ENCODE measurements around the gene UBXN6.
A peak's percentile ranks its signal among the peaks of the same experiment; 100 is the strongest.

UBXN6 gene

DNA sequence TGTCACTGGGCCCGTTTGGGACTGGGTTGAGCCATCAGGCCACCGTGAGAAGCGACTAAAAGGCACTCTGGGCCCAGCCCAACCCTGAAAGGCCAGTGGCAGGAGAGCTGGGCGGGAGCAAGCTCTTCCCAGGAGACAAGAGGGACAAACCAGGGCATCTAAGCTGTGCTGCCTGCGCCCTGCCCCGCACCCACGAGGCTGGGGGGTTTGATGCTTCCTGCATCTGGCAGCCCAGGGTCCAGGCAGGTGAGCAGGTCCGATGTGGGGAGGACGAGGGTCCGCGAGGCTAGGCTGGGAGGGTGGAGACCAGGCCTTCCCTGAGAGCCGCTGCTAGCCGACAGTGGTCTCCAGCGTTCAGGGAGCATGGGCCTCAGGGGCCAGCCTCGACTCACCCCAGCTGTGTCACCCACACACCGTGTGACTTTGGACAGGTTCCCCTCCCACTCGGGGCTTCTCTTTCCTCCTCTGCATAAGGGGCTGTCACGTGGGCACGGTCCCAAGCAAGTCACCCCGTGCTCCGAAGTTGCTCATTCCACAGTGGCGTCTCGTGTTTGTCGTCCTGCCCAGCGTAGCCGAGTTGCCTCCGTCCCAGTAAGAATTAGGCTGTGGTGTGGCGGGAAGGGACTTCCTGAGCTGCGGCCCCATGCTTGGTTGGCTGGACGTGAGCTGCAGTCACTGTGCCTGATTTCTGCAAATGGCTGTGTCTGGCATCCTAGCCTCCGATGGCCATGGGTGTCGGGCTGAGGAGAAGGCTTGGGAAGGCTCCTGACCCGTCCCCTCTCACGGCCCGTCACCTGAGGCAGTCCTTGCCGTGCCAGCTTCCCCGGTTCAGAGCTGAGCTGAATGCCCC lies 44.9 kb upstream of the UBXN6 start:
- H3K4me3 ChIP-seq (ENCODE audit: low read depth in 1 of 5, low read length in 5 of 5) = no peak overlapping the region
- peak overlapping the region in 1 of 5 donors; percentile 2 for H3K9ac ChIP-seq (ENCODE audit: low read length in 5 of 5)
- peaks cover 9 to 56% (median 47%) of the 10 kb centered on the region in 5 donors for H3K4me1 ChIP-seq (ENCODE audit: control insufficient read depth in 5 of 5, insufficient read depth in 5 of 5, low read length in 5 of 5)
- H3K27me3 ChIP-seq (ENCODE audit: control insufficient read depth in 5 of 5, insufficient read depth in 4 of 5, low read length in 5 of 5) = no peaks in the 10 kb centered on the region
- peaks cover 0 to 93% (median 79%) of the 10 kb centered on the region in 5 donors for H3K36me3 ChIP-seq (ENCODE audit: control insufficient read depth in 5 of 5, insufficient read depth in 5 of 5, low read length in 5 of 5)
- peak overlapping the region; percentile 65 for H3K27ac ChIP-seq (ENCODE audit: low read depth, low read length)
- H3K9me3 ChIP-seq (ENCODE audit: control insufficient read depth in 5 of 5, low read length in 5 of 5) = no peaks in the 10 kb centered on the region

DNA sequence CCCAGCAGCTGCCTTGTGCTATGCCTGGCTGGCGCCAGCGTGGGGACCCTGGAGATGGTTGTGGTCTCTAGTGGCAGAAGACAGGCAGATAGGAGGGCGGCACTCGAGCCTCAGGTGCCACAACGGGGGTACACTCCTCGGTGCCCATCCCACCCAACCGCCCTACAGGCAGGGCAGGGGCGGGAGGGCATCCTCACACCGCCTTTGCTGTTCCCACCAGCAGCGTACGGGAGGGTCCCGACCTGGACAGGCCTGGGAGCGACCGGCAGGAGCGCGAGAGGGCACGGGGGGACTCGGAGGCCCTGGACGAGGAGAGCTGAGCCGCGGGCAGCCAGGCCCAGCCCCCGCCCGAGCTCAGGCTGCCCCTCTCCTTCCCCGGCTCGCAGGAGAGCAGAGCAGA lies 44.1 kb upstream of the UBXN6 start:
- Histone ChIP-seq H3K27ac (ENCODE audit: low read depth, low read length) (peak overlapping the region; percentile 65), H3K36me3 (ENCODE audit: control insufficient read depth in 5 of 5, insufficient read depth in 5 of 5, low read length in 5 of 5) (peaks cover 0 to 91% (median 76%) of the 10 kb centered on the region in 5 donors), H3K27me3 (ENCODE audit: control insufficient read depth in 5 of 5, insufficient read depth in 4 of 5, low read length in 5 of 5) (no peaks in the 10 kb centered on the region), H3K4me3 (ENCODE audit: low read depth in 1 of 5, low read length in 5 of 5) (no peak overlapping the region), H3K9ac (ENCODE audit: low read length in 5 of 5) (no peak overlapping the region), H3K9me3 (ENCODE audit: control insufficient read depth in 5 of 5, low read length in 5 of 5) (no peaks in the 10 kb centered on the region), H3K4me1 (ENCODE audit: control insufficient read depth in 5 of 5, insufficient read depth in 5 of 5, low read length in 5 of 5) (peaks cover 9 to 48% (median 39%) of the 10 kb centered on the region in 5 donors)

DNA sequence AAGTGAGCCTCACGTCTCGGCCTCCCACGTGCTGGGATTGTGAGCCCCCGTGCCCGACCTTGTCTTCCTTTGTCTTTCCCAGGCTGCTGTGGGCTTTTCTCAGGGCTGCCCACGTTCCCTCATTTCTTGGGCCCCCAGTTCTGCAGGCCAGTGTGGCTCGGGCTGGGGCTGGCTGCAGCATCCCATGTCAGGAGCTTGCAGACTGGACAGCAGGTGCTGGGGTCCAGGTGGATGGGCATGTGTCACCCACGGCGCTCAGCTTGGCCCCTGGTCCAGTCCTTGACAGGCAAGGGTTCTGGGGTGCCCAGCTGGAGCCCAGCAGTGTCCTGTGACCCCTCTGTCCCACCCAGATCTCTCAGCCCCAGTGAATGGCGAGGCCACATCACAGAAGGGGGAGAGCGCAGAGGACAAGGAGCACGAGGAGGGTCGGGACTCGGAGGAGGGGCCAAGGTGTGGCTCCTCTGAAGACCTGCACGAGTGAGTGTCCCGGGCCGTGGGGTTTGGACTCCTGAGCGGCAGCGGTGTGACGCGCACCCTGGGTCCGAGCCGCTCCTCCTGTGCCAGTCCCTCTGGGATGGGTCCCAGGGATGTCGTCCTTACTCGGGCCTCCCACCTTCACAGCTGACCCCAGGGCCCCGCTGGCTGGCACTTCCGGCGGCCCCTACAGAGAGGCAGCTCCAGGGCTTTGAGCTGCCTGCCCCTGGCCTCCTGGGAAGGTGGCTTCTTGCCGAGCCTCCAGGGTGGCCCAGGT lies 43.4 kb upstream of the UBXN6 start:
- Histone ChIP-seq H3K36me3 (ENCODE audit: control insufficient read depth in 5 of 5, insufficient read depth in 5 of 5, low read length in 5 of 5) (peaks cover 0 to 91% (median 80%) of the 10 kb centered on the region in 5 donors), H3K4me3 (ENCODE audit: low read depth in 1 of 5, low read length in 5 of 5) (no peak overlapping the region), H3K9ac (ENCODE audit: low read length in 5 of 5) (no peak overlapping the region), H3K27me3 (ENCODE audit: control insufficient read depth in 5 of 5, insufficient read depth in 4 of 5, low read length in 5 of 5) (no peaks in the 10 kb centered on the region), H3K4me1 (ENCODE audit: control insufficient read depth in 5 of 5, insufficient read depth in 5 of 5, low read length in 5 of 5) (peaks cover 9 to 42% (median 33%) of the 10 kb centered on the region in 5 donors), H3K9me3 (ENCODE audit: control insufficient read depth in 5 of 5, low read length in 5 of 5) (no peaks in the 10 kb centered on the region), H3K27ac (ENCODE audit: low read depth, low read length) (peak overlapping the region; percentile 65)

DNA sequence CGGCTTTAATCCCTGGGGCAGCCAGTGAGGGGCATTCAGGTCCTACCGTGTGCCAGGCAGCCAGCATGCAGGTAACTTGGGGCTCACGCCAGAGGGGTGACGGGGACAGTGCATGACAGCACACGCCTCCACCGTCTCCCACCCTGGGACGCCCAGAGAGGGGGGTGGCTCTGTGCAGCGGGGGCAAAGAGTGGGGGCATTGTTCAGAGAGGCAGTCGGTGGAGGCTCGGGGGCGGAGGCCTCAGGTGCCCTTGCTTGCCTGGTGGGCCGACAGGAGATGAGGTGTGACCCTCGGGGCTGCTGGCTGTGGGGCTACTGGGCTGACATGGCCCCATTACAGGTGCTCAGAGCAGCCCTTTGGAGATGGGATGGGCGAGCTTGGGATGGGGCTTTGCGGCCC lies 42.3 kb upstream of the UBXN6 start:
- no peak overlapping the region for H3K4me3 ChIP-seq (ENCODE audit: low read depth in 1 of 5, low read length in 5 of 5)
- H3K9me3 ChIP-seq (ENCODE audit: control insufficient read depth in 5 of 5, low read length in 5 of 5) = no peaks in the 10 kb centered on the region
- H3K4me1 ChIP-seq (ENCODE audit: control insufficient read depth in 5 of 5, insufficient read depth in 5 of 5, low read length in 5 of 5) = peaks cover 3 to 35% (median 30%) of the 10 kb centered on the region in 5 donors
- H3K27me3 ChIP-seq (ENCODE audit: control insufficient read depth in 5 of 5, insufficient read depth in 4 of 5, low read length in 5 of 5) = no peaks in the 10 kb centered on the region
- no peak overlapping the region for H3K9ac ChIP-seq (ENCODE audit: low read length in 5 of 5)
- no peak overlapping the region for H3K27ac ChIP-seq (ENCODE audit: low read depth, low read length)
- peaks cover 0 to 90% (median 80%) of the 10 kb centered on the region in 5 donors for H3K36me3 ChIP-seq (ENCODE audit: control insufficient read depth in 5 of 5, insufficient read depth in 5 of 5, low read length in 5 of 5)

DNA sequence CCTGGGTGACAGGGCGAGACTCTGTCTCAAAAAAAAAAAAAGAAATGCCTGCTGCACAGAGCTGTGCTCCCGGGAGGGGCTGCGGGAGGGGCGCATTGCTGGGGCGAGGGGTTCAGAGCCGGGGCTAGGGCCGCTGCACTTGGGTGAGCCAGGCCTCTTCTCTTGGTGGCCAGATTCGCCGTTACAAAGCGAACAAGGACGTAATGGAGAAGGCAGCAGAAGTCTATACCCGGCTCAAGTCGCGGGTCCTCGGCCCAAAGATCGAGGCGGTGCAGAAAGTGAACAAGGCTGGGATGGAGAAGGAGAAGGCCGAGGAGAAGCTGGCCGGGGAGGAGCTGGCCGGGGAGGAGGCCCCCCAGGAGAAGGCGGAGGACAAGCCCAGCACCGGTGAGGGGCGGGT lies 41.7 kb upstream of the UBXN6 start:
- peaks cover 0 to 90% (median 80%) of the 10 kb centered on the region in 5 donors for H3K36me3 ChIP-seq (ENCODE audit: control insufficient read depth in 5 of 5, insufficient read depth in 5 of 5, low read length in 5 of 5)
- H3K4me3 ChIP-seq (ENCODE audit: low read depth in 1 of 5, low read length in 5 of 5) = no peak overlapping the region
- H3K9ac ChIP-seq (ENCODE audit: low read length in 5 of 5) = no peak overlapping the region
- peaks cover 3 to 30% (median 25%) of the 10 kb centered on the region in 5 donors for H3K4me1 ChIP-seq (ENCODE audit: control insufficient read depth in 5 of 5, insufficient read depth in 5 of 5, low read length in 5 of 5)
- no peaks in the 10 kb centered on the region for H3K27me3 ChIP-seq (ENCODE audit: control insufficient read depth in 5 of 5, insufficient read depth in 4 of 5, low read length in 5 of 5)
- H3K9me3 ChIP-seq (ENCODE audit: control insufficient read depth in 5 of 5, low read length in 5 of 5) = no peaks in the 10 kb centered on the region
- no peak overlapping the region for H3K27ac ChIP-seq (ENCODE audit: low read depth, low read length)

DNA sequence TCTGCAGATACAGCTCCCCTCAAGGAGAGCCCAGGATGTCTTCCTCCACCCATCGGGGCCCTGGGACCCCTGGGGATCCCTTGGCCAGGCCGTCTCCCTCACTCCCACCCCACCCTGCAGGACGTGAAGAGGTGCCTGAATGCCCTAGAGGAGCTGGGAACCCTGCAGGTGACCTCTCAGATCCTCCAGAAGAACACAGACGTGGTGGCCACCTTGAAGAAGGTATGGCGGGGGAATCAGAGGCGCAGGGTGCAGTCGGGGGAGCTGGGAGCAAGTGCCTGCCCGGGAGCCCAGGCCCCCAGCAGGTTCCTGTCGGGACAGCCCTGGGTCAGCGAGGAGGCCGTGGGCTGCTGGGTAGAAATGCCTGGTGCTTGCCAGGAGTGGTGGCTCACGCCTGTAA lies 41.1 kb upstream of the UBXN6 start:
- Histone ChIP-seq H3K27me3 (ENCODE audit: control insufficient read depth in 5 of 5, insufficient read depth in 4 of 5, low read length in 5 of 5) (no peaks in the 10 kb centered on the region), H3K4me1 (ENCODE audit: control insufficient read depth in 5 of 5, insufficient read depth in 5 of 5, low read length in 5 of 5) (peaks cover 3 to 24% (median 18%) of the 10 kb centered on the region in 5 donors), H3K36me3 (ENCODE audit: control insufficient read depth in 5 of 5, insufficient read depth in 5 of 5, low read length in 5 of 5) (peaks cover 0 to 90% (median 79%) of the 10 kb centered on the region in 5 donors), H3K9me3 (ENCODE audit: control insufficient read depth in 5 of 5, low read length in 5 of 5) (no peaks in the 10 kb centered on the region), H3K27ac (ENCODE audit: low read depth, low read length) (no peak overlapping the region), H3K9ac (ENCODE audit: low read length in 5 of 5) (no peak overlapping the region), H3K4me3 (ENCODE audit: low read depth in 1 of 5, low read length in 5 of 5) (no peak overlapping the region)

DNA sequence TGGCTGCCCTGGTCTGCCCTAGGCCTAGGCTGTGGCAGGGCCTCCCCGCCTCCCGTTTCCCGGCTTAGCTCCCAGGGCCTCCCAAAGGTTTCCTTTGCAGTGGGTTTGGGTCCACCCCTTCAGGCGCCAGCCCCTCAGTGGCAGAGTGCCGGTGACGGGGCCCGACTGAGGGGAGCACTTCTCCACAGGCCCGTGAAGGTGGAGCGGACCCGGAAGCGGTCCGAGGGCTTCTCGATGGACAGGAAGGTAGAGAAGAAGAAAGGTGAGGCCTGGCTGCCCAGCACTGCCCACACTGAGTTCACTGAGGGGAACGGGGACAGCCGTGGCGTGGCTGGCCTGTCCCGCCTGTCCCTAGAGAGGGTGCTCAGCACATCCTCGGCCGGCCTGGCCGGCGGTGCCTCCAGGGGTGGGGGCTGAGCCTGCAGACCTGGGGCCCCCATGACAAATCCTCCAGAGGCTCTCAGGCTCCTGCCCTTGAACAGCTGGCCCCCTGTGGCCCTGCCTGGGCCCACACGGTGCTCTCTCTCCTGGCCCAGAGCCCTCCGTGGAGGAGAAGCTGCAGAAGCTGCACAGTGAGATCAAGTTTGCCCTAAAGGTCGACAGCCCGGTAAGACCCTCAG lies 40.3 kb upstream of the UBXN6 start:
- H3K9ac ChIP-seq (ENCODE audit: low read length in 5 of 5) = no peak overlapping the region
- H3K9me3 ChIP-seq (ENCODE audit: control insufficient read depth in 5 of 5, low read length in 5 of 5) = no peaks in the 10 kb centered on the region
- H3K36me3 ChIP-seq (ENCODE audit: control insufficient read depth in 5 of 5, insufficient read depth in 5 of 5, low read length in 5 of 5) = peaks cover 0 to 90% (median 78%) of the 10 kb centered on the region in 5 donors
- H3K4me3 ChIP-seq (ENCODE audit: low read depth in 1 of 5, low read length in 5 of 5) = no peak overlapping the region
- no peak overlapping the region for H3K27ac ChIP-seq (ENCODE audit: low read depth, low read length)
- no peaks in the 10 kb centered on the region for H3K27me3 ChIP-seq (ENCODE audit: control insufficient read depth in 5 of 5, insufficient read depth in 4 of 5, low read length in 5 of 5)
- peaks cover 3 to 16% (median 10%) of the 10 kb centered on the region in 5 donors for H3K4me1 ChIP-seq (ENCODE audit: control insufficient read depth in 5 of 5, insufficient read depth in 5 of 5, low read length in 5 of 5)

DNA sequence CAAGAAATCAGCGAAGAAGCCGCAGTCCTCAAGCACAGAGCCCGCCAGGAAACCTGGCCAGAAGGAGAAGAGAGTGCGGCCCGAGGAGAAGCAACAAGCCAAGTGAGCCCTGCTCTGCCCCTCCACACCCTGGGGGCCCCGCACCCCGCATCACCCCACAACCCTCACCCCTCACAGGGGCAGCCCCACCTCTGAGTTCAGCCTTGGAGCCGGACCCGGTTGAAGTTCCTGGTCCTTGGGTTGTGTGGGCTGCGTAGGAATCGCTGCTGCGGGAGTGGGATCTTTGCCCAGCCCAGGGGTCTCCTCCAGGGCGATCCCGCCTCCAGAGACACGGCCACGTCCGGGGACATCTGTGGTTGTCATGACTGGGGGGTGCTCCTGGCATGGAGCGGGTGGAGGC lies 38.7 kb upstream of the UBXN6 start:
- Histone ChIP-seq H3K36me3 (ENCODE audit: control insufficient read depth in 5 of 5, insufficient read depth in 5 of 5, low read length in 5 of 5) (peaks cover 0 to 89% (median 73%) of the 10 kb centered on the region in 5 donors), H3K27ac (ENCODE audit: low read depth, low read length) (no peak overlapping the region), H3K4me3 (ENCODE audit: low read depth in 1 of 5, low read length in 5 of 5) (no peak overlapping the region), H3K4me1 (ENCODE audit: control insufficient read depth in 5 of 5, insufficient read depth in 5 of 5, low read length in 5 of 5) (peaks cover 0 to 3% (median 0%) of the 10 kb centered on the region in 5 donors), H3K9ac (ENCODE audit: low read length in 5 of 5) (no peak overlapping the region), H3K27me3 (ENCODE audit: control insufficient read depth in 5 of 5, insufficient read depth in 4 of 5, low read length in 5 of 5) (no peaks in the 10 kb centered on the region), H3K9me3 (ENCODE audit: control insufficient read depth in 5 of 5, low read length in 5 of 5) (no peaks in the 10 kb centered on the region)

DNA sequence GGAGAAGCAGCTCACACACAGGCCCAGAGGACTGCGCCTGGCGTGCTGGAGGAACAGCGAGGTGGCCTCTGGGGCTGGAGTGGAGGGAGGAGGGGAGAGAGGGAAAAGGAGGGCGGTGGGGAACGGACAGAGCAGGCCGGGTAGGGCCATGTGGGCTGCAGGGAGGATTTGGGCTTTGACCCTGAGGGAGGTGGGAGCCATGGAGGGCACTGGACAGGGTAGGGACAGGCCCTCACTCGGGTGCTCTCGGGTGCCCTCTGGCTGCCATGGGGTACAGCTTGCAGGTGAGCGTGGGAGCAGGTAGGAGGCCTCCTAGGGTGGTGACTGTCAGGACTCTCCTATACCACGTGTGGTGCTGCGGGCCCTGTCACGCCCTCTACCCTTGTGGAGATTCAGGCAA lies 37.9 kb upstream of the UBXN6 start:
- H3K27me3 ChIP-seq (ENCODE audit: control insufficient read depth in 5 of 5, insufficient read depth in 4 of 5, low read length in 5 of 5) = no peaks in the 10 kb centered on the region
- no peak overlapping the region for H3K9ac ChIP-seq (ENCODE audit: low read length in 5 of 5)
- no peak overlapping the region for H3K4me3 ChIP-seq (ENCODE audit: low read depth in 1 of 5, low read length in 5 of 5)
- no peak overlapping the region for H3K27ac ChIP-seq (ENCODE audit: low read depth, low read length)
- H3K36me3 ChIP-seq (ENCODE audit: control insufficient read depth in 5 of 5, insufficient read depth in 5 of 5, low read length in 5 of 5) = peaks cover 0 to 85% (median 67%) of the 10 kb centered on the region in 5 donors
- H3K9me3 ChIP-seq (ENCODE audit: control insufficient read depth in 5 of 5, low read length in 5 of 5) = no peaks in the 10 kb centered on the region
- H3K4me1 ChIP-seq (ENCODE audit: control insufficient read depth in 5 of 5, insufficient read depth in 5 of 5, low read length in 5 of 5) = no peaks in the 10 kb centered on the region

DNA sequence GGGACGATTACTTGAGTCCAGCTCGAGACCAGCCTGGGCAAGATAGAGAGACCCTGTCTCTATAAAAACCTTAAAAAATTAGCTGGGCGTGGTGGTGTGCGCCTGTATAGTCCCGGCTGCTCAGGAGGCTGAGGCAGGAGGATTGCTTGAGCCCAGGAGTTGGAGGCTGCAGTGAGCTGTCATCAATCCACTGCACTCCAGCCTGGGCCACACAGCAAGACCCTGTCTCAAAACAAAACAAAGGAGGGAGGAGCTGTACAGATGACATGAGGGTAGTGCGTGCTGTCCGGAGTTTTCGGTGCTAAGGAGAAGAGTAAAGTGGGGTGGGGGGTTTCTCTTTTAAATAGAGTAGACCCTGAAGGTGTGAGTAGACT lies 37.1 kb upstream of the UBXN6 start:
- Histone ChIP-seq H3K9me3 (ENCODE audit: control insufficient read depth in 5 of 5, low read length in 5 of 5) (no peaks in the 10 kb centered on the region), H3K4me3 (ENCODE audit: low read depth in 1 of 5, low read length in 5 of 5) (no peak overlapping the region), H3K9ac (ENCODE audit: low read length in 5 of 5) (no peak overlapping the region), H3K27me3 (ENCODE audit: control insufficient read depth in 5 of 5, insufficient read depth in 4 of 5, low read length in 5 of 5) (no peaks in the 10 kb centered on the region), H3K4me1 (ENCODE audit: control insufficient read depth in 5 of 5, insufficient read depth in 5 of 5, low read length in 5 of 5) (no peaks in the 10 kb centered on the region), H3K27ac (ENCODE audit: low read depth, low read length) (no peak overlapping the region), H3K36me3 (ENCODE audit: control insufficient read depth in 5 of 5, insufficient read depth in 5 of 5, low read length in 5 of 5) (peaks cover 0 to 85% (median 72%) of the 10 kb centered on the region in 5 donors)
